GM18505 (cell line): ENCODE data around the gene PKP4.

Experiments
- ATAC-seq: cut with Tn5 transposase; IDR thresholded peaks from one replicate; pipeline ENCODE4 v1.9.1; 2021; ENCODE audit not compliant: unreplicated experiment
- POLR2A ChIP-seq: IDR thresholded peaks from 4 replicates; pipeline ENCODE4 v1.6.1; 2011; ENCODE audit warnings: borderline replicate concordance; ENCODE audit not compliant: insufficient read depth, insufficient read length; ENCODE audit errors: extremely low read depth

PKP4 gene

DNA sequence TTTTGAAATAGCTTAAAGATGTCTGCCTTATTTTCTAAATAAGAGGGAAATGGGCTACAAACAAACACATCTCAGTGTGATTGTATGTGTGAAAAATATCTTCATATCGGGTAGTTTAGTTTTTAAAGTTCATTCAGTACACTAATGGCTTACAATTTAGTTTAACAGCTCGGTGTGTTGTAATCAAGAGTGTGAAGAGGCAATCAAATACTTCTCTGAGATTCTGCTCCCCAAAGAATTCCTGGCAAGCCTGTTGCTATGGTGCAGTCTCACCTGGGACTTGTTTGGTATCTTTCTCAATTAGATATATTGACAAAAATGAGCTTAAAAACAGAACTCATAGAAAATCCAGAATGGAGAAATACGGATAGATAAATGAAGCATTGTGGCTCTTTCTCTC is 99.4 kb downstream of the PKP4 start:
- no peak for TF ChIP-seq POLR2A
- no peak for ATAC-seq

DNA sequence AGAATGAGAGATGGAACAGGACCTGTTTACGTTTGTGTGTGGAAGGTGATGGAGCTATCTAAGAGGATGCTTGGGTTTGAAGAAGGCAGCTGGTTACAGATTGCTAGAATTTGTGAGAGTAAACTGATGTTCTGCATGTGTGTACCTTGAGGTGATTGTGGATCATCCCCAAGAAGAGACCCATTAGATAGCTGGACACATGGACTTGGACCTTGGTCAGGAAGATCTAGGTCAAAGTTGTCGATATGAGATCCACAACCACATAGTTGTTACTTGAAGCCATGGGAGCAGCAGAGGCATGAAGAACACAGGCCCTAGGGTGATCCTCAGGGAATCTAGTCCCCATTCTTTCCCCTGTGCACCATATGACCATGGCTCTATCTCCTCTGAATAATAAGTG is 101.0 kb downstream of the PKP4 start:
- no peak for ATAC-seq
- no peak for TF ChIP-seq POLR2A

DNA sequence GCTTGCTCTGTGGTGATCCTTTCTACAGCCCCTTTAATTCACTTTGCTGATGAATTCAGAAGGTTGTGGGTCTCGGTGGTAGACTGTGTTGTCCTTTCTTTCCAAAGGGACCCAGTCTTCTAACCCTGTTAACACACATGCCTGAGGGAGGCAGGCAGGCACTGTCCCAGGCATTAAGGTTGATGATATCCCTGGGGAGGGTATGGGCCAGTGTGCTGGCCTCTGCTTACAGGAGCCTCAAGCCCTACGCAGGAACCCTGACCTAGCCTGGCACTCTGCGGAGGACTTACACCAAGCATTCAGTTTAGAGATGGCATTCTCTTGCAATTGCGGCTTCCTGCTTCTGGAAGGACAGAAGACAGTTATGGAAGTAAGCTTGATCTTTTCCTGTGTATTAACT is 102.5 kb downstream of the PKP4 start:
- no peak for TF ChIP-seq POLR2A
- no peak for ATAC-seq

DNA sequence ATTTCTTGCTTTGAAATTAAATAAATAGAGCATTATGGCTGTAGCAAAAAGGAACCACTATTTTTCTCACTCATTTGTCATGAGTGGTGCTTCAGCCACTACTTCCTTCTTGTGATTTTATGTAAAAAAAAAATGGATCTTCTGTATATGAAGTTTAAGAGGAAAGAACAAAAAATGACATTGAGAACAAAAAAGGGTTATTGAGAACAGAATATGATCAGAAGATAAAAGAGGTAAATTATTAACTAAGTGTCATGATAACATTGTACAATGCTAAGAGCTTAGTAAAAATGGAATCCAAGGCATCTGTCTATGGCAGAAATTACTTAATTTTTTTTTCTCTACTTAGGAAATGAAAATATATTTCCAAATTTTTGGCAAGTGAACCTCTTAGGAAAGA is 103.5 kb downstream of the PKP4 start:
- no peak for ATAC-seq
- TF ChIP-seq POLR2A, result no peak

DNA sequence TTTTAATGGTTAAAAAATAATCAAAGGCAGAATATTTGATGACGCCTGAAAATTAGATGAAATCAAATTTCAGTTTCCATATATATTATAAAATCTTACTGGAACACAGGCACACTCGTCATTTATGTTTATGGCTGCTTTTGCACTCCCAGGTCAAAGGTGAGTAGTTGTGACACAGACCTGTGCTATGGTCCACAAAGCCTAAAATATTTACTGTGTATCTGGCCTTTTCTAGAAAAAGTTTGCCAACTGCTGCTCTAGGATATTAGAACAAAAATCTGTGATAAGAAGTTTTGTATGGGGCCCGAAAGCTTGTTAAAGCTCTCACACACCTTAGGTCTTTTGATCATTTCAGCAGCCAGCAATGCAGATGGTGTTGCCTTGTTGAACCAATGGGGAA is 104.3 kb downstream of the PKP4 start:
- ATAC-seq, result no peak
- TF ChIP-seq POLR2A, result no peak

- no peak for TF ChIP-seq POLR2A
- ATAC-seq, result no peak
Measured at GRCh38 chr2:158567208-158567607, 110.5 kb downstream of the PKP4 start.

GRCh38 chr2:158569284-158569683 is 112.5 kb downstream of the PKP4 start:
- TF ChIP-seq POLR2A, result no peak
- no peak for ATAC-seq

GRCh38 chr2:158570869-158571268 is 114.1 kb downstream of the PKP4 start:
- no peak for ATAC-seq

DNA sequence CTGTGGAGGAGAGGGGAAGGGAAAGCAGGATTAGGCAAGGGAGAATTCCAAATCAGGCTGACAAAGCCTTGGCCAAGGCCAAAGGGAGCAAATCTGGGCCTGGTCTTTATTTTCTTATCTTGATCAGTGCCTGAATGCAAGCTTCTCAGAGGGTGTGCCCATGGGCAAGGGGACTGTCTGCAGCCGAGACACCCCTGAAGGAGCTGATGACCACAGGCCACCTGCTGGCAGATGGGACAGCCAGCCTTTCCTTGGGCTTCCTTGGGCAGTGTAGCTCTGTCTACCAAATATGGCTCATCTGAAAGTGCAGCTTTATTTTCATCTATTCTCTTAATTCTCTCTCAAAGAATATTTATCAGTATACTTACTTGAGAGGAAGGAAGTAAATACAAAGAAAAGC is 117.0 kb downstream of the PKP4 start:
- ATAC-seq, result no peak
- TF ChIP-seq POLR2A, result no peak

More at GRCh38 chr2:158570869-158571268, 114.1 kb downstream of the PKP4 start:
- no peak for TF ChIP-seq POLR2A

GRCh38 chr2:158575051-158575635 is 118.4 kb downstream of the PKP4 start:
- no peak for TF ChIP-seq POLR2A
- no peak for ATAC-seq

DNA sequence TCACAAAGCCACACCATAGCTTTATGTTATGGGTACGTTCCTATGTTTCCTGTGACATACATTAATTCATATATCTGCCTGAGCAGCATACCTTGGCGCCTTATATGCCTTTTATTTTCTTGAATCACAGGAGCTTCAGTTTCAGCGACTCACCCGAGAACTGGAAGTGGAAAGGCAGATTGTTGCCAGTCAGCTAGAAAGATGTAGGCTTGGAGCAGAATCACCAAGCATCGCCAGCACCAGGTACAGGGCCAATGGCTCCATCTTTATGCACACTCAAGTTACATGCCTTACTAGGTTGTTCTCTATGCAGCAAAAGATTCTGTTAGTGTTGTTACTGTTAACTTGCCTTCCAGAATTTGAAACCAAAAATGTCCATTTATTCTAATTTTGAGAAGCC is 120.4 kb downstream of the PKP4 start:
- no peak for ATAC-seq
- no peak for TF ChIP-seq POLR2A

- peak; percentile 82 for ATAC-seq
- TF ChIP-seq POLR2A, result no peak
Measured at GRCh38 chr2:158578703-158579330, 122.1 kb downstream of the PKP4 start.

DNA sequence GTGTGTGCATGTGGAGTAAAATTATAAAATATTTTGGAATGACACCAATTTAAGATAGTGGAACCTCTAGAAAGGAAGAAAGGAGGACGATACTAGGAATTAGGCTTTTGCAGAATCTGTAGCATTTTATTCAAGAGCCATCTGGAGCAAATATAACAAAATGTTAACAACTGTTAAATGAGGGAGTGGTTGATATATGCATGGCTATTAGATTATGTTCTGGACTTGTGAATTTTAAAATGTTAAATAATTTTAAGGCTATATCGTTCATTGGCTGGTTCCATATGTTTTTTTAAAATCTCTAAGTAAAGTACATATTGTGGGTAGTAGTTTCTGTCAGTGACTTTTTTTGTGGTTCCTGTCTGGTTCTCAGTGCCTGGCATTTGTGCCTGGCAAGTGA is 123.2 kb downstream of the PKP4 start:
- no peak for ATAC-seq
- no peak for TF ChIP-seq POLR2A

DNA sequence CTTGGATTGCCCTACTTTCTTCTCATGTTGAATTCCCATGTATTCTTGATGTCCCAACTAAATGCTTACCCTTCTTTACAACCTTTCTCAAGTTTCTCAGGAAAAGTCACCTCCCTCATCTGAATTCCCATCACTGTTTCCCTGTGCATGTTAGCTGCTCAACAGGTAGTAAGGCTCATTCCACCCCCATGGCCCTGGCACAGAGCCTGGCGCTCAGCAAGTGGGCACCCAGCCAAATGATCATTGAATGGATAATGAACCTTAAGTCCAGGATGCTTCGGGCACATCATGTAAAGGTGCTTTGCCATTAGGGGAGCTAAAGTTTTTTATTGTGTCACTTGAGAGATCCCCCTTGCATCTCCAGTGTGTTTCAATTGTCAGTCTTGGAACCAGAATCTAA is 124.0 kb downstream of the PKP4 start:
- ATAC-seq, result no peak
- no peak for TF ChIP-seq POLR2A
